ENCODE results near the gene OSBPL8. TPM values are rescaled to one million over a fixed set of nuclear protein-coding genes. Genes with fewer than 3 reads are reported as not detected.
"Not testable (repeated sequence)": the region's sequence is repeated elsewhere in the genome, so short reads cannot be mapped to it uniquely, and the experiment has no call there.

OSBPL8 gene
- total RNA-seq, 1 donor from 2014 or later: 119 TPM

GRCh38 chr12:76478045-76478444 is 81.5 kb downstream of the OSBPL8 start:
- H3K36me3 Mint-ChIP-seq (ENCODE audit: low read depth, unreplicated experiment): peaks cover 6% of the 10 kb centered on the region
- no peak overlapping the region for H3K4me3 ChIP-seq (ENCODE audit: insufficient read depth, low read depth, low read length)
- no peaks in the 10 kb centered on the region for H3K27me3 ChIP-seq (ENCODE audit: insufficient read depth, low read length)
- no peak overlapping the region for H3K27ac Mint-ChIP-seq (ENCODE audit: unreplicated experiment)
- FAIRE-seq: no peak
- no peaks in the 10 kb centered on the region for H3K9me3 Mint-ChIP-seq (ENCODE audit: unreplicated experiment)
- no peaks in the 10 kb centered on the region for H3K9me3 ChIP-seq (ENCODE audit: insufficient read depth, low read depth, low read length)
- H3K36me3 ChIP-seq (ENCODE audit: insufficient read depth, low read length): no peaks in the 10 kb centered on the region
- H2AFZ ChIP-seq (ENCODE audit: low read depth, low read length): no peak overlapping the region
- DNase-seq (ENCODE audit: low read depth): no peak
- no peak overlapping the region for H3K4me3 Mint-ChIP-seq (ENCODE audit: unreplicated experiment)
- no peak for TF ChIP-seq CTCF (IDR thresholded peaks at IDR 0.05; ENCODE audit: insufficient read depth, low read depth, low read length)
- TF ChIP-seq EZH2 (IDR thresholded peaks at IDR 0.05; ENCODE audit: insufficient read depth, low read length): no peak
- H3K4me1 Mint-ChIP-seq (ENCODE audit: low read depth, unreplicated experiment): peaks cover 11% of the 10 kb centered on the region
- peaks cover 7% of the 10 kb centered on the region for H4K20me1 ChIP-seq (ENCODE audit: insufficient read depth, low read length)
- H3K4me2 ChIP-seq (ENCODE audit: low read length): no peak overlapping the region
- no peak overlapping the region for H3K9ac ChIP-seq (ENCODE audit: low read length)
- H3K27ac ChIP-seq (ENCODE audit: low read depth, low read length): no peak overlapping the region
- no peaks in the 10 kb centered on the region for H3K27me3 Mint-ChIP-seq (ENCODE audit: low read depth, unreplicated experiment)
- H3K4me1 ChIP-seq (ENCODE audit: insufficient read depth, low read length): no peaks in the 10 kb centered on the region
- peaks cover 18% of the 10 kb centered on the region for H3K79me2 ChIP-seq (ENCODE audit: insufficient read depth, low read length)

DNA sequence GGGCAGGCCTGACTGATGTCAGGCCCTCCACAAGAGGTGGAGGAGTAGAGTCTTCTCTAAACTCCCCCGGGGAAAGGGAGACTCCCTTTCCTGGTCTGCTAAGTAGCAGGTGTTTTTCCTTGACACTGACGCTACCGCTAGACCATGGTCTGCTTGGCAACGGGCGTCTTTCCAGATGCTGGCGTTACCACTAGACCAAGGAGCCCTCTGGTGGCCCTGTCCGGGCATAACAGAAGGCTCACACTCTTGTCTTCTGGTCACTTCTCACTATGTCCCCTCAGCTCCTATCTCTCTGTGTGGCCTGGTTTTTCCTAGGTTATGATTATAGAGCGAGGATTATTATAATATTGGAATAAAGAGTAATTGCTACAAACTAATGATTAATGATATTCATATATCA is 86.7 kb downstream of the OSBPL8 start:
- not testable (repeated sequence) for H3K9ac ChIP-seq (ENCODE audit: low read length); H3K27ac ChIP-seq (ENCODE audit: low read depth, low read length); H3K4me3 ChIP-seq (ENCODE audit: insufficient read depth, low read depth, low read length); DNase-seq (ENCODE audit: low read depth); H3K36me3 ChIP-seq (ENCODE audit: insufficient read depth, low read length); H3K4me2 ChIP-seq (ENCODE audit: low read length); H3K27ac Mint-ChIP-seq (ENCODE audit: unreplicated experiment); H3K36me3 Mint-ChIP-seq (ENCODE audit: low read depth, unreplicated experiment); H2AFZ ChIP-seq (ENCODE audit: low read depth, low read length); H3K9me3 Mint-ChIP-seq (ENCODE audit: unreplicated experiment); H3K27me3 ChIP-seq (ENCODE audit: insufficient read depth, low read length); FAIRE-seq; H3K27me3 Mint-ChIP-seq (ENCODE audit: low read depth, unreplicated experiment); H3K9me3 ChIP-seq (ENCODE audit: insufficient read depth, low read depth, low read length); H3K4me3 Mint-ChIP-seq (ENCODE audit: unreplicated experiment)
- H4K20me1 ChIP-seq (ENCODE audit: insufficient read depth, low read length): peaks cover 22% of the 10 kb centered on the region
- H3K4me1 ChIP-seq (ENCODE audit: insufficient read depth, low read length): peaks cover 22% of the 10 kb centered on the region
- peaks cover 16% of the 10 kb centered on the region for H3K4me1 Mint-ChIP-seq (ENCODE audit: low read depth, unreplicated experiment)
- peaks cover 42% of the 10 kb centered on the region for H3K79me2 ChIP-seq (ENCODE audit: insufficient read depth, low read length)

DNA sequence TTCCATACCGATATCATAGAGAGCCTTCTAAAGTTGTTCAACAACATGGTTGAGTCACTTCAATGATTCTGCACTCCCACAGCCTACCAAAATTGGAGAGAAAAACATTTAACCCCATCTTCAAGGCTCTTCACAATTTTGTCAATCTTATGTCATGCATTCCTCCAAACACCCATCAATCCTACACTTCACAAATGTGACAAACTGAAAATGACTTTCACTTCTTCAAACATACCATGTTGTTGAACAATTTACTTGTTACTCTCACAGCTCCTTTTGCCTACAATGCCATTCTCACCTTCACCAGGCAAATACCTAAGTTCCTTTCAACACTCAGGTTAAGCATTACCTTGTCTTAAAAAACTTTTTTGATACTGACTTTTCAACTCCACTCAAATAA is 88.0 kb downstream of the OSBPL8 start:
- H3K9ac ChIP-seq (ENCODE audit: low read length): no peak overlapping the region
- peaks cover 41% of the 10 kb centered on the region for H3K79me2 ChIP-seq (ENCODE audit: insufficient read depth, low read length)
- H3K27ac ChIP-seq (ENCODE audit: low read depth, low read length): no peak overlapping the region
- H3K4me3 ChIP-seq (ENCODE audit: insufficient read depth, low read depth, low read length): no peak overlapping the region
- no peak overlapping the region for H3K27ac Mint-ChIP-seq (ENCODE audit: unreplicated experiment)
- H3K27me3 Mint-ChIP-seq (ENCODE audit: low read depth, unreplicated experiment): no peaks in the 10 kb centered on the region
- H3K27me3 ChIP-seq (ENCODE audit: insufficient read depth, low read length): no peaks in the 10 kb centered on the region
- no peak overlapping the region for H2AFZ ChIP-seq (ENCODE audit: low read depth, low read length)
- DNase-seq (ENCODE audit: low read depth) (no peak), FAIRE-seq (peak; percentile 32)
- H3K4me2 ChIP-seq (ENCODE audit: low read length): peak overlapping the region; percentile 39
- H3K36me3 ChIP-seq (ENCODE audit: insufficient read depth, low read length): no peaks in the 10 kb centered on the region
- no peaks in the 10 kb centered on the region for H3K9me3 Mint-ChIP-seq (ENCODE audit: unreplicated experiment)
- peaks cover 15% of the 10 kb centered on the region for H4K20me1 ChIP-seq (ENCODE audit: insufficient read depth, low read length)
- peaks cover 13% of the 10 kb centered on the region for H3K4me1 Mint-ChIP-seq (ENCODE audit: low read depth, unreplicated experiment)
- H3K36me3 Mint-ChIP-seq (ENCODE audit: low read depth, unreplicated experiment): no peaks in the 10 kb centered on the region
- no peak for TF ChIP-seq CTCF (IDR thresholded peaks at IDR 0.05; ENCODE audit: insufficient read depth, low read depth, low read length)
- TF ChIP-seq EZH2 (IDR thresholded peaks at IDR 0.05; ENCODE audit: insufficient read depth, low read length): no peak
- peaks cover 22% of the 10 kb centered on the region for H3K4me1 ChIP-seq (ENCODE audit: insufficient read depth, low read length)
- H3K4me3 Mint-ChIP-seq (ENCODE audit: unreplicated experiment): no peak overlapping the region
- no peaks in the 10 kb centered on the region for H3K9me3 ChIP-seq (ENCODE audit: insufficient read depth, low read depth, low read length)

All from astrocyte (in vitro differentiated cells and primary cell).